ENCODE results near the gene IFIT1B. TPM values are rescaled to one million over a fixed set of nuclear protein-coding genes. Genes with fewer than 3 reads are reported as not detected.
"Not testable (repeated sequence)": the region's sequence is repeated elsewhere in the genome, so short reads cannot be mapped to it uniquely, and the experiment has no call there.

IFIT1B gene
- total and polyA plus RNA-seq, 2 donors: 0.07 to 0.38 TPM

DNA sequence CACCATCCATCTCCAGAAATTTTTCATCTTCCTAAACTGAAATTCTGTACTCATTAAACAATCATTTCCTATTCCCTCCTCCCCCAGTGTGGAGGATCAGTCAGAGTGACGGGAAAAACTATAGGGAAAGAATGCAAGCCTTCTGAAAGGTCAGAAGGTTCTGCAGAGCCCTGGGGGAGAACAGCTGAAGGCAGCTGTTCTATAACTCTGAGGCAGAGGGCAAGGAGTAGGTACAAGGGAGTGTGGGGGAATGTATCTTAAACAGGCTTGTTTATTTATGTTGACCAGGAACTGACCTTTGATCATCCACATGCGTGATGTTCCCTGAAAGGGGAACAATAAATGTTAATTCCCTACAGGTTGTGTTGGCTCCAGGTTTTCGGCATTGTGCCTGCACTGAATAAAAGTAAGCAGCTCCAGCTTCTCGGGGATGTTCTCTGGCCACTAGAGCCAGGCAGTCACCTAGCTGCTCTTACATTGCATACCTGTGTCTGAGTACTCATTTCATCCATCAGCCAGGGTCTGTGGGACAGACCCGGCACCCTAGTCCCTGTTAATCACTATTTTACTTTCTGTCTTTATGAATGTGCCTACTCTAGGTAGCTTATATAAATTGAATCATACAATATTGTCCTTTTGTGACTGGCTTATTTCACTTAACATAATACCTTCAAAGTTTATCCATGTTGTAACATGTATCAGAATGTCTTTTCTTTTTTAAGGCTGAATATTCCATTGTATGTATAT lies 20.3 kb downstream of the IFIT1B start:
- H3K27me3 ChIP-seq (ENCODE audit: control insufficient read depth in 2 of 2, insufficient read depth in 1 of 2, low read length in 1 of 2): no peaks in the 10 kb centered on the region
- no peak for DNase-seq (ENCODE audit: low read depth in 6 of 9, low spot score in 9 of 9)
- H3K27ac ChIP-seq (ENCODE audit: low read depth in 1 of 2, low read length in 1 of 2): no peak overlapping the region
- 96% methylated on average over 5 of the region's 5 CpGs for WGBS
- H3K4me1 ChIP-seq (ENCODE audit: control insufficient read depth in 2 of 2, insufficient read depth in 2 of 2, low read length in 2 of 2): peaks cover under 1 to 2% of the 10 kb centered on the region in 2 donors
- no peak overlapping the region for H3K4me3 ChIP-seq (ENCODE audit: low read length in 2 of 2)
- H3K36me3 ChIP-seq (ENCODE audit: control insufficient read depth in 2 of 2, insufficient read depth in 2 of 2, low read length in 1 of 2): peaks cover 0 to 6% of the 10 kb centered on the region in 2 donors
- no peaks in the 10 kb centered on the region for H3K9me3 ChIP-seq (ENCODE audit: control insufficient read depth in 2 of 2, insufficient read depth in 1 of 2, low read length in 1 of 2)

DNA sequence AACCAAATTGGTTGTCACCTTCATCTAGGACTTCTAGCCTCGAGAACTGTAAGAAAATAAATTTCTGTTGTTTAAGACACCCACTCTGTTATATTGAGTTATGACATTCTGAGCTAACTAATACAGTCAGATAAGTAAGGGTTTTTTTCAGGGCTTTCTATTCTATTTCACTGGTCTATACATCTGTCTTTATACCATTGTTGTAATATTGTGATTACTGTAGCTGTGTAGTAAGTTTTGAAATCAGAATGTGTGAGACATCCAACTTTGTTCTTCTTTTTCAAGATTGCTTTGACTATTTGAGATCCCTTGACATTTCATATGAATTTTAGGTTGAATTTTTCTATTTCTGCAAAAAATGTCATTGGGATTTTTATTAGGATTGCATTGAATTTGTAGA lies 22.1 kb downstream of the IFIT1B start:
- no peak overlapping the region for H3K27ac ChIP-seq (ENCODE audit: low read depth in 1 of 2, low read length in 1 of 2)
- no peaks in the 10 kb centered on the region for H3K9me3 ChIP-seq (ENCODE audit: control insufficient read depth in 2 of 2, insufficient read depth in 1 of 2, low read length in 1 of 2)
- H3K4me1 ChIP-seq (ENCODE audit: control insufficient read depth in 2 of 2, insufficient read depth in 2 of 2, low read length in 2 of 2): no peaks in the 10 kb centered on the region
- H3K4me3 ChIP-seq (ENCODE audit: low read length in 2 of 2): no peak overlapping the region
- no peaks in the 10 kb centered on the region for H3K27me3 ChIP-seq (ENCODE audit: control insufficient read depth in 2 of 2, insufficient read depth in 1 of 2, low read length in 1 of 2)
- WGBS: 92% methylated on average over 1 of the region's 1 CpG
- DNase-seq (ENCODE audit: low read depth in 6 of 9, low spot score in 9 of 9): no peak
- H3K36me3 ChIP-seq (ENCODE audit: control insufficient read depth in 2 of 2, insufficient read depth in 2 of 2, low read length in 1 of 2): peaks cover 0 to 6% of the 10 kb centered on the region in 2 donors

DNA sequence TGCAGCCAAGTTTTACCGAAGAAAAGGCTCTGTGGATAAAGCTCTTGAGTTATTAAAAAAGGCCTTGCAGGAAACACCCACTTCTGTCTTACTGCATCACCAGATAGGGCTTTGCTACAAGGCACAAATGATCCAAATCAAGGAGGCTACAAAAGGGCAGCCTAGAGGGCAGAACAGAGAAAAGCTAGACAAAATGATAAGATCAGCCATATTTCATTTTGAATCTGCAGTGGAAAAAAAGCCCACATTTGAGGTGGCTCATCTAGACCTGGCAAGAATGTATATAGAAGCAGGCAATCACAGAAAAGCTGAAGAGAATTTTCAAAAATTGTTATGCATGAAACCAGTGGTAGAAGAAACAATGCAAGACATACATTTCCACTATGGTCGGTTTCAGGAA lies 25.2 kb downstream of the IFIT1B start:
- Histone ChIP-seq H3K27me3 (ENCODE audit: control insufficient read depth in 2 of 2, insufficient read depth in 1 of 2, low read length in 1 of 2) (no peaks in the 10 kb centered on the region), H3K36me3 (ENCODE audit: control insufficient read depth in 2 of 2, insufficient read depth in 2 of 2, low read length in 1 of 2) (peaks cover 0 to 6% of the 10 kb centered on the region in 2 donors), H3K27ac (ENCODE audit: low read depth in 1 of 2, low read length in 1 of 2) (no peak overlapping the region), H3K9me3 (ENCODE audit: control insufficient read depth in 2 of 2, insufficient read depth in 1 of 2, low read length in 1 of 2) (no peaks in the 10 kb centered on the region), H3K4me1 (ENCODE audit: control insufficient read depth in 2 of 2, insufficient read depth in 2 of 2, low read length in 2 of 2) (no peaks in the 10 kb centered on the region), H3K4me3 (ENCODE audit: low read length in 2 of 2) (no peak overlapping the region)
- 96% methylated on average over 2 of the region's 2 CpGs for WGBS
- DNase-seq (ENCODE audit: low read depth in 6 of 9, low spot score in 9 of 9): no peak

DNA sequence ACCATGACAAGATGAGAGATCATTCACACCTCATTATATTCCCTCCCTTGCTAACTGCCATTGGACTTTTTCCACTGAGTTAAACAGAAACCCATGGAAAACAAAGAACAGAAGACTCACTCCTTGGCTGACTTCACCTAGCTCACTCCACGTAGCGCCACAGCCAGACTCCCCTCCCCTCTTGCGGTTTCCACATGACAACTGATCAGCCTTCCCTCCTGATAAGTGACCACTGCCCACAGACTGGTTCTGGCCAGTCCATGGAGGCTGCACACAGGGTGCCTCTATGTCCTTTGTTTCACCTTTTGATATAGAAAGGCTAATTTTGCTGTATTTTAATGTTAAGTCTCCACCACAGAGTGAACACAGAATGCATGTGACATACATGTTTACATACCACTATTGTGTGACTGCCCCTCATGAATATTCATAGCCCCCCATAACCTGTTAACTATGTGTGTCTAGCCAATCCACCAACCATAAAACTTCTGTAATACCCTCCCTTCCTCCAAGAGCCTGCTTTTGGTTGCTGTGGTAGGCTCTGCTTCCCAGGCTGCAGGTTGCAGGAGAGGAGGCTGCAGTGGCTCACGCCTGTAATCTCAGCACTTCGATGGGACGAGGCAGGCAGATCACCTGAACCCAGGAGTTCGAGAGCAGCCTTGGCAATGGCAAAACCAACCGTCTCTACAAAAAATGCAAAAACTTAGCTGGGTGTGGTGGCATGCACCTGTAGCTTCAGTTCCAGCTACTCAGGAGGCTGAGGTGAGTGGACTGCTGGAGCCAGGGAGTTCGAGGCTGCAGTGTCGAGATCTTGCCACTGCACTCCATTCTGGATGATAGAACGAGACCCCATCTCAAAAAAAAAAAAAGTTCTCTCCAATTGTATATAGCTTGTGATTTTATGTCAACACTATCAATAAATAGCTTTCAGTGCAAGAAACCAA lies 26.5 kb downstream of the IFIT1B start:
- Histone ChIP-seq H3K27me3 (ENCODE audit: control insufficient read depth in 2 of 2, insufficient read depth in 1 of 2, low read length in 1 of 2) (no peaks in the 10 kb centered on the region), H3K27ac (ENCODE audit: low read depth in 1 of 2, low read length in 1 of 2) (no peak overlapping the region), H3K4me1 (ENCODE audit: control insufficient read depth in 2 of 2, insufficient read depth in 2 of 2, low read length in 2 of 2) (no peaks in the 10 kb centered on the region), H3K9me3 (ENCODE audit: control insufficient read depth in 2 of 2, insufficient read depth in 1 of 2, low read length in 1 of 2) (no peaks in the 10 kb centered on the region), H3K36me3 (ENCODE audit: control insufficient read depth in 2 of 2, insufficient read depth in 2 of 2, low read length in 1 of 2) (peaks cover 0 to 6% of the 10 kb centered on the region in 2 donors), H3K4me3 (ENCODE audit: low read length in 2 of 2) (no peak overlapping the region)
- DNase-seq (ENCODE audit: low read depth in 6 of 9, low spot score in 9 of 9): no peak
- 97% methylated on average over 11 of the region's 11 CpGs for WGBS

DNA sequence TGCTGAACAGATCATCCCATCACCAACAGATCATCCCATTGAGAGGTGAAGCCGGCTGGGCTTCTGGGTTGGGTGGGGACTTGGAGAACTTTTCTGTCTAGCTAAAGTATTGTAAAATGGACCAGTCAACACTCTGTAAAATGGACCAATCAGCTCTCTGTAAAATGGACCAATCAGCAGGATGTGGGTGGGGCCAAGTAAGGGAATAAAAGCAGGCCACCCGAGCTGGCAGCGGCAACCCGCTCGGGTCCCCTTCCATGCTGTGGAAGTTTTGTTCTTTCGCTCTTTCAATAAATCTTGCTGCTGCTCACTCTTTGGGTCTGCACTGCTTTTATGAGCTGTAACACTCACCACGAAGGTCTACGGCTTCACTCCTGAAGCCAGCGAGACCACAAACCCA lies 28.3 kb downstream of the IFIT1B start:
- WGBS: 86% methylated on average over 9 of the region's 9 CpGs
- DNase-seq (ENCODE audit: low read depth in 6 of 9, low spot score in 9 of 9): not testable (repeated sequence)

DNA sequence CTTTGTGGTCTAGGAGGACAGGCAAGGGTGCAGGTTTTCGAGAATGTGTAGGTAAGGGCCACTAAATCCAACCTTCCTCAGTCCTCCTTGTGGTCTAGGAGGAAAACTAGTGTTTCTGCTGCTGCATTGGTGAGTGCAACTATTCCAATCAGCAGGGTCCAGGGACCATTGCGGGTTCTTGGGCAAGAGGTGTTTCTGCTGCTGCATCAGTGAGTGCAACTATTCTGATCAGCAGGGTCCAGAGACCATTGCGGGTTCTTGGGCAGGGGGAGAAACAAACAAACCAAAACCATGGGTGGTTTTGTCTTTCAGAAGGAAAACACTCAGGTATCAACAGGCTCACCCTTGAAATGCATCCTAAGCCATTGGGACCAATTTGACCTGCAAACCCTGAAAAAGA lies 29.9 kb downstream of the IFIT1B start:
- H3K27me3 ChIP-seq (ENCODE audit: control insufficient read depth in 2 of 2, insufficient read depth in 1 of 2, low read length in 1 of 2); H3K4me3 ChIP-seq (ENCODE audit: low read length in 2 of 2); H3K9me3 ChIP-seq (ENCODE audit: control insufficient read depth in 2 of 2, insufficient read depth in 1 of 2, low read length in 1 of 2); H3K4me1 ChIP-seq (ENCODE audit: control insufficient read depth in 2 of 2, insufficient read depth in 2 of 2, low read length in 2 of 2); DNase-seq (ENCODE audit: low read depth in 6 of 9, low spot score in 9 of 9); H3K36me3 ChIP-seq (ENCODE audit: control insufficient read depth in 2 of 2, insufficient read depth in 2 of 2, low read length in 1 of 2); H3K27ac ChIP-seq (ENCODE audit: low read depth in 1 of 2, low read length in 1 of 2): not testable (repeated sequence)
- WGBS: 98% methylated on average over 3 of the region's 3 CpGs

More for the DNA sequence above, 28.3 kb downstream of the IFIT1B start:
- not testable (repeated sequence) for H3K9me3 ChIP-seq (ENCODE audit: control insufficient read depth in 2 of 2, insufficient read depth in 1 of 2, low read length in 1 of 2); H3K4me1 ChIP-seq (ENCODE audit: control insufficient read depth in 2 of 2, insufficient read depth in 2 of 2, low read length in 2 of 2); H3K4me3 ChIP-seq (ENCODE audit: low read length in 2 of 2); H3K36me3 ChIP-seq (ENCODE audit: control insufficient read depth in 2 of 2, insufficient read depth in 2 of 2, low read length in 1 of 2); H3K27me3 ChIP-seq (ENCODE audit: control insufficient read depth in 2 of 2, insufficient read depth in 1 of 2, low read length in 1 of 2); H3K27ac ChIP-seq (ENCODE audit: low read depth in 1 of 2, low read length in 1 of 2)

DNA sequence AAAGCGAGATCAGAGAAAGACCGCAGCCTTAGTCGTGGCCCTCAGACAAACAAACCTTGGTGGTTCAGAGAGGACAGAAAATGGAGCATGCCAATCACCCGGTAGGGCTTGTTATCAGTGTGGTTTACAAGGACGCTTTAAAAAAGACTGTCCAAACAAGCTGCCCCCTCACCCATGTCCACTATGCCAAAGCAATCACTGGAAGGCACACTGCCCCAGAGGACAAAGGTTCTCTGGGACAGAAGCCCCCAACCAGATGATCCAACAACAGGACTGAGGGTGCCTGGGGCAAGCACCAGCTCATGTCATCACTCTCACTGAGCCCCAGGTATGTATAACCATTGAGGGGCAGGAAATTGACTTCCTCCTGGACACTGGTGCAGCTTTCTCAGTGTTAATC lies 31.4 kb downstream of the IFIT1B start:
- DNase-seq (ENCODE audit: low read depth in 6 of 9, low spot score in 9 of 9); H3K36me3 ChIP-seq (ENCODE audit: control insufficient read depth in 2 of 2, insufficient read depth in 2 of 2, low read length in 1 of 2): not testable (repeated sequence)
- 98% methylated on average over 5 of the region's 5 CpGs for WGBS

DNA sequence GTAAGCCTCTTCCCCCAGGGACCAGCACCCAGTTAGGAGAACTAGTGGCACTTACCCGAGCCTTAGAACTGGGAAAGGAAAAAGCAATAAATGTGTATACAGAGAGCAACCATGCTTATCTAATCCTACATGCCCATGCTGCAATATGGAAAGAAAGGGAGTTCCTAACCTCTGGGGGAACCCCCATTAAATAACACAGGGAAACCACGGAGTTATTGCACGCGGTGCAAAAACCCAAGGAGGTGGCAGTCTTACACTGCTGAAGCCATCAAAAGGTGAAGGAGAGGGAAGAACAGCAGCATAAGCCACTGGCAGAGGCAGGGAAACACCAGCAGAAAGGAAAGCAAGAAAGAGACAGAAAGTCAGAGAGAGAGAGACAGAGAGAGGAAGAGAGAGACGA lies 32.7 kb downstream of the IFIT1B start:
- 91% methylated on average over 5 of the region's 5 CpGs for WGBS
- not testable (repeated sequence) for H3K36me3 ChIP-seq (ENCODE audit: control insufficient read depth in 2 of 2, insufficient read depth in 2 of 2, low read length in 1 of 2); DNase-seq (ENCODE audit: low read depth in 6 of 9, low spot score in 9 of 9)

More for the DNA sequence above, 31.4 kb downstream of the IFIT1B start:
- H3K27ac ChIP-seq (ENCODE audit: low read depth in 1 of 2, low read length in 1 of 2); H3K9me3 ChIP-seq (ENCODE audit: control insufficient read depth in 2 of 2, insufficient read depth in 1 of 2, low read length in 1 of 2); H3K4me1 ChIP-seq (ENCODE audit: control insufficient read depth in 2 of 2, insufficient read depth in 2 of 2, low read length in 2 of 2); H3K27me3 ChIP-seq (ENCODE audit: control insufficient read depth in 2 of 2, insufficient read depth in 1 of 2, low read length in 1 of 2); H3K4me3 ChIP-seq (ENCODE audit: low read length in 2 of 2): not testable (repeated sequence)

DNA sequence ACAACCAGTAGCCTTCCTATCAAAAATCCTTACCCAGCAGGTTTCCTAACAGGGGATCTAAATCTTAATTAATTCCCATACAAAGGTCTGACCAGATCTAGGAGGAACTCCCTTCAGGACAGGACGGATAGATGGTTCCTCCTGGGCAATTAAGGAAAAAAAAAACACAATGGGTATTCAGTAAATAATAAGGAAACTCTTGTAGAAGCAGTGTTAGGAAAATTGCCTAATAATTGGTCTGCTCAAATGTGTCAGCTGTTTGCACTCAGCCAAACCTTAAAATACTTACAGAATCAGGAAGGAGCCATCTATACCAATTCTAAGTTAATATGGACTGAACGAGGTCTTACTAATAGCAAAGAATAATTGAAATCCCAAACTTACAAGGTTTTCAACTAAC lies 33.3 kb downstream of the IFIT1B start:
- H3K9me3 ChIP-seq (ENCODE audit: control insufficient read depth in 2 of 2, insufficient read depth in 1 of 2, low read length in 1 of 2); DNase-seq (ENCODE audit: low read depth in 6 of 9, low spot score in 9 of 9); H3K4me3 ChIP-seq (ENCODE audit: low read length in 2 of 2); H3K4me1 ChIP-seq (ENCODE audit: control insufficient read depth in 2 of 2, insufficient read depth in 2 of 2, low read length in 2 of 2); H3K27ac ChIP-seq (ENCODE audit: low read depth in 1 of 2, low read length in 1 of 2); H3K27me3 ChIP-seq (ENCODE audit: control insufficient read depth in 2 of 2, insufficient read depth in 1 of 2, low read length in 1 of 2); H3K36me3 ChIP-seq (ENCODE audit: control insufficient read depth in 2 of 2, insufficient read depth in 2 of 2, low read length in 1 of 2): not testable (repeated sequence)
- WGBS: 98% methylated on average over 2 of the region's 2 CpGs

More for the DNA sequence above, 32.7 kb downstream of the IFIT1B start:
- not testable (repeated sequence) for H3K4me3 ChIP-seq (ENCODE audit: low read length in 2 of 2); H3K4me1 ChIP-seq (ENCODE audit: control insufficient read depth in 2 of 2, insufficient read depth in 2 of 2, low read length in 2 of 2); H3K27me3 ChIP-seq (ENCODE audit: control insufficient read depth in 2 of 2, insufficient read depth in 1 of 2, low read length in 1 of 2); H3K9me3 ChIP-seq (ENCODE audit: control insufficient read depth in 2 of 2, insufficient read depth in 1 of 2, low read length in 1 of 2); H3K27ac ChIP-seq (ENCODE audit: low read depth in 1 of 2, low read length in 1 of 2)
